Hepatocyte (in vitro differentiated cells): ENCODE measurements around the gene FAM124A.

Source experiments
- CTCF ChIP-seq: fragments of 200-600 bp; sonication (generic); IDR thresholded peaks from 2 replicates; pipeline ENCODE4 v1.5.1; 2016; ENCODE audit warnings: antibody characterized with exemption, mild to moderate bottlenecking; ENCODE audit not compliant: poor library complexity
- EZH2 ChIP-seq: fragments of 200-600 bp; sonication (generic); IDR thresholded peaks from 2 replicates; pipeline ENCODE4 v1.6.1; 2016; ENCODE audit warnings: antibody characterized with exemption, mild to moderate bottlenecking, borderline replicate concordance
- EZH2phosphoT487 ChIP-seq: fragments of 200-600 bp; sonication (generic); IDR thresholded peaks from one replicate; pipeline ENCODE4 v1.6.1; 2018; ENCODE audit warnings: antibody characterized with exemption, mild to moderate bottlenecking, low read depth, moderate library complexity; ENCODE audit not compliant: unreplicated experiment, severe bottlenecking

DNA sequence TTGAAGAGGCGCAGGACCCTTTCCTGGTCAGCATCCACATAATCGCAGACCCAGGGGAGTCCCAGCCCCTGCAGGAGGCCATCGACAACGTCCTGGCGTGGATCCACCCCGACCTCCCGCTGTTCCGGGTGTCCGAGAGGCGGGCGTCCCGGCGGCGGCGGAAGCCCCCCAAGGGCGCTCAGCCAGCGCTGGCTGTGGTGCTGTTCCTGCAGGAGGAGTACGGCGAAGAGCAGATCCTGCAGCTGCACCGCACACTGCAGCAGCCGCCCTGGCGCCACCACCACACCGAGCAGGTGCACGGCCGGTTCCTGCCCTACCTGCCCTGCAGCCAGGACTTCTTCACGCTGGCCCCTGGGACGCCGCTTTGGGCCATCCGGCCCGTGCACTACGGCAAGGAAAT, 29.3 kb downstream of the FAM124A start:
- TF ChIP-seq EZH2 = no peak
- TF ChIP-seq CTCF = no peak
- TF ChIP-seq EZH2phosphoT487 = no peak
